NCI-H1105 treated with DMSO at 0.1 percent for 48 hours (cell line): ENCODE data around the gene TPH1.
"Not testable (repeated sequence)": the region's sequence is repeated elsewhere in the genome, so short reads cannot be mapped to it uniquely, and the experiment has no call there.

ENCODE experiments used
- DNase-seq: peaks from one replicate; lab custom pipeline; 2025; lab: John Stamatoyannopoulos, UW

The TPH1 gene

DNA sequence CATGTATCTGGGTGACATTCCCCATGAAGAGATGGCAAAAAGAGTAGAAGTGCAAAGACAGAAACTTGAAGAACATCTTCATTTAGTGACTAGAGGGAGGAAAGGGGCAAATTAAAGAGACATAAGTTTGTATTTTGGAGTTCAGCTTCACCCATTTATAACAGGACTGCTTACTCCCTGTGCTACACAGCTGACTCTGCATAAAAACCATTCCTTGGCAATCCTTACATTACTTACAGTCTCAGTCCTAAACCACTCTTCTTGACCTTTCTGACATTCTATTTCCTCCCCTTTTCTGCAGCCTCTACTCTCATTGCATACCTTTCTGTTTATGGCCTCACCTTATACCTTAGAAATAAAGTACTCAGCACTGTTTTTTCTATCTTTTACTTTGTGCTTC lies 26.4 kb downstream of the TPH1 start:
- DNase-seq, result no peak

- no peak for DNase-seq
Observed at GRCh38 chr11:18016789-18017188, 29.3 kb downstream of the TPH1 start.

DNA sequence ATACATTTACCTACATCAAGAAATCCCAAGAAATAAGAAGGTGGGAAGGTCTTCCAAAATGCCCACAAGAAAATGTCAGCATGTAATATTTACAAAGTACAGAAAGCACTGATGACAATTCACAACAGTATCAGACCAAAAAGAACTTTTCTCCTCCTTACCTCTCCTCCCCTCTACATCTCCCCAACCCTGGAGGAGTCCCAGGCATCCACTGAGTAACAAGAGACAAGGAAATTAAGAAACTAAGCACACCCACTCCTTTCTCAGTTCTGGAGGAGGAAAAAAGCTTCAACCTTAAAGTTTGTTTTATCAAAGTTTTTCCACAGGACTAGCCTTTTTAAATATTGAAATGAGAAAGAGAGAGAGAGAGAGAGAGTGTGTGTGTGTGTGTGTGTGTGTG lies 31.2 kb downstream of the TPH1 start:
- no peak for DNase-seq

GRCh38 chr11:18013790-18014507 lies 32.1 kb downstream of the TPH1 start:
- no peak for DNase-seq

DNA sequence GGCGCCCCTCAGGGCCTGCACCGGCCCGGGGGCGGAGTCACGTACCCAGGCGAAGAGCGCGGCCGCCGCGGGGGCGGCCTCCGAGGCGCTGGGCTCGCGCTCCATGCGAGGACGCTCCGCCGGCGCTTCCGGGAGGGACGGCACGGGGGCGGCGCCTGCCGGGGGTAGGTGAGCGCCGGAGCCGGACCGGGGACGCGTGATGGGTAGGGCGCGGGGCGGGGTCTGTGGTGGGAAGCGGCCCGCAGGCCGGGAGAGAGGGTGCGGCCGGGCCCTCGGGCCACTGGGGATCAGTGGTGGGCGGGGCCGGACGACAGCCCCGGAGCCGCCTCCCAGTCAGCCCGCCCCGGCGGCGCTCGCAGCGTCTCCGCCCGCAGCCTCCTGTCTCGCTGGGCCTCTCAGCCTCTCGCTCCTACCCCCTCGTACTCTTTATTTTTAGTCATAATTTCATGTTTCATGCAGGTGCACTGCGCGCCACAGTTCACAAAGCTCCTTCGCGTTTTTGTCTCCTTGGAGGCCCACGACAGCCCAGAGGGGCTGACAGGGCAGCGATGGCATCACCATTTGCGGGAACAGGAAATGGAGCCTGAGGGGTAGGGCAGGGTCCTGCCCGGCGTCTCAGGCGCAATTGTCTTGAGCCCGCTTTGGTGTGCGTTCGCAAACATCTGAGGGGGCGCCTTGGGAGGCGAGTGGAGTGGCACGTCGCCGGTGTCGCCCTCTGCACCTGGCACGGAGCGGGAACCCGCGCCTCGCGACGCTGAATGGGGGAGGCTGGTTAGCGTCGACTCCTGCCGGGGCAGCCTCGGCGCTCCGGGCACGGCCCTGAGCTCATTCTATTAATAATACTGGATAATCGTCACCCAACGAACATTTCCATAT lies 32.9 kb downstream of the TPH1 start, which contains the start of gene SERGEF:
Gene SERGEF, minus strand, starts transcription at position 142 of the 876 bp plus-strand sequence. Its CDS starts 37 bp downstream, at position 105.
- peak; percentile 90 for DNase-seq

DNA sequence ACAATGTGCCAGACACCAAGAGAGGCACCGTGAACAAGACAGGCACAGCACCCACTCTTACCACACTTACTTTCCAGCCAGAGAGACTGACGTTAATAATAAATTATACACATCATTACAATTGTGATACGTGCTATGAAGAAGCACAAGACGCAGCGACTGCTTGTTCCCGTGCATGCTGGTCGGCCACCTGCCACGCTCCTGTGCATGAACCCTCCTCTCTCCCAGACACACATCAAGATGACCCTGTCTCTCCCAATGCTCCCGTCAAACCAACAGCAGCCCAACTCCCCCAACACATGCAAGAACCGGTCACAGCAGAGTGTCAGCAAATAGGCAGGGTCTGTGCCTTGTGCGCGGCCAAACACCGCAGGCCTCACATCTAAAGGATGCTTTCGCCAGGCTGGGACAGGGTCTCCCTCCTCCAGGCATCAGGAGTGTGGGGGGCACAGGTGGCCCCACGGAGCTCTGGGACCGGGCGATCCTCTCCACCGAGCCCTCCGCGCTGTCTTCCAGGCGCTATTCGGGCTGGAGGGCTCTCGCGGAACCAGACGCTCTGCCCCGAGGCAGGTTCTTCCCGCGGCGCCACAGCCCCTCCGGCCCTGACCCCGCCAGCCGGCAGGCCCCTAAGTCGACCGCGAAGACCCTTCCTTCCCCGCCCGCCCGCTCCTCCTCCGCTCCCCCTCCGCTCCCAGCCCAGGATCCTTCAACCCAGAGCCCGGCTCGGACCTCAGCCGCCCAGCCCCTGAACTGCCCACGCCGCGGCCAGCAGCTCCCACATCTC lies 33.8 kb downstream of the TPH1 start:
- DNase-seq, result peak; percentile 49

DNA sequence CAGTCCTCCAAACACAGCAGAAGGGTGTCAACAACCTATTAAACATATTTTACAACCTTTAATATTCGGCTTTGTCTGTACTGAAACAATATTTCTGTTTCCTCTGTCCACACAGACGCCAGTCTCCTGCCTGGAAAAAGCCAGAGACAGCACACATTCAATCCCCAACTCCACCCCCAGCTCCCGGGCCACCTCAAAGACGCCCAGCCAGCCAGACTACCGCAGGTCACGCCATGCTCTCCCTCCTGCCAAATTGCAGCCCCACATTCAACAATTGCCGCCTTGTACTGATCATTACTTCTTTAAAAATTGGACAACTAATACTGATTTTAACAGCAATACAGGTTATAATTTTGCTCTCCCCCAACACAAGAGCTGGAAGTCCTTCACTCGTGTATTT lies 34.4 kb downstream of the TPH1 start:
- no peak for DNase-seq

- DNase-seq, result no peak
Observed at GRCh38 chr11:18010977-18011586, 35.0 kb downstream of the TPH1 start.

GRCh38 chr11:18010121-18010670 lies 35.9 kb downstream of the TPH1 start:
- DNase-seq, result no peak

DNA sequence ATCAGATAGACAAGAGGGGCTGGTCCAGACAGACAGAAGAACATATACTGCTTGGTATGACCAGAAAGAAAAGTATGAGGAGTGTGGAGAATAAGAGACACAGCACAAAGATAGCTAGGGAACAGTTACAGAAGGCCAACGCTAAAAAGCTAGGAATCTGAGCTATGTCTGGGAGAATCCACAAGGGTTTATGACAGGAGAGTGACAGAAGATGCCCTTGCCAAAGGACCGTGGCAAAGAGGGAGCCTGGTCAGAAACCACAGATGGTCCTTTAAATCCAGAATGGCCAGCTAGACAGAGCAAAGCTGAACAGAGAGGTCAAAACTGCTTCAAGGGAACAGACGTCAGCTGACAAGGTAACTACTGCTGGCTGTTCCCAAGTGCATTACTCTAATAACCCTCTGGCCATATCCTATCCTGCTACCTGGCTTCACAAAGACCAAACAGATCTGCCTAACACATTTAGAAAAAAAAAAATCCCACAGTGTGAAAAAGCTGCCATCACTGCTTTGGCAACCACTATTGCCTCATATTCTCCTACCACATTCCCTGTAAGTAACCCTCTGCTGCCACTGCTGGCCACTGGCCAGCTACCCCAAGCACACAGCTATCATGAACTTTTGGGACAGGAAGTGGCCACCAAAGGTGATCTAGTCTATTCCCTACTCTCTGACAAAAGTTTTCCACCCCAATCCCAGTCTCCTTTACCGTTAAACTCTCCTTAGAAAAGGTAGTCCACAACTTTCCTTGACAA lies 40.5 kb downstream of the TPH1 start:
- no peak for DNase-seq

DNA sequence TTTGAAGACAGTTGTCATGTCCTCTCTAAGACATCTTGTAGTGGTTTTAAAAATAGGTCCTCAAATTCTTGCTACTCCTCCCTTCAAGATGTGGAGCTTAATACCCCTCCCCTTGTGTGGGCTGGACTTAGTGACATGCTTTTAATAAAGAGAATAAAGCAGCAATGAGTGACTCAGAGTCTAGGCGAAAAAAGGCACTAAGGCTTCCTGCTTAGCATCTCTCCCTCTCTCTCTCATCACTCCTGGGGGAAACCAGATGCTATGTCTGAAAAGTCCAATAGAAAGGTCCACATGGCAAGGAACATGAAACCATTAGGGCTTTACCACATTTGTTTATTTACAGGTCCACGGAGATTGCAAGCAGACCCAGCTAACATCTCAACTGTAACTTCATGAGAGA lies 44.9 kb downstream of the TPH1 start:
- DNase-seq, result no peak

- no peak for DNase-seq
Observed at GRCh38 chr11:18000760-18001159, 45.3 kb downstream of the TPH1 start.

GRCh38 chr11:18000128-18000527 lies 45.9 kb downstream of the TPH1 start:
- DNase-seq, result not testable (repeated sequence)
